Spleen (tissue), 13 donors: ENCODE results near the gene QPRT. TPM values are rescaled to one million over a fixed set of nuclear protein-coding genes. Genes with fewer than 3 reads are reported as not detected.
"Not testable (repeated sequence)": the region's sequence is repeated elsewhere in the genome, so short reads cannot be mapped to it uniquely, and the experiment has no call there.

Experiments used
- DNase-seq: peaks from one replicate; pipeline ENCODE4 v3.0.0-alpha.2; 2020
- H3K27ac ChIP-seq, 8 donors: fragments of 200-600 bp; sonication (generic) in 7 of 8; 1 replicate in 4 of 8; 2 replicates in 4 of 8; pipeline versions ENCODE4 v1.5.0 to v1.8.0; 2016 to 2021; ENCODE audit warnings: inconsistent platforms in 4 of 8, mild to moderate bottlenecking in 4 of 8, moderate library complexity in 1 of 8
- H3K27me3 ChIP-seq, 7 donors: fragments of 200-600 bp; sonication (generic) in 6 of 7; replicated peaks in 1 of 7; 1 replicate in 4 of 7; 2 replicates in 3 of 7; pipeline versions ENCODE4 v1.5.0 to v1.8.0; 2016 to 2021; ENCODE audit warnings: inconsistent platforms in 3 of 7, mild to moderate bottlenecking in 1 of 7
- H3K36me3 ChIP-seq, 6 donors: fragments of 200-600 bp; sonication (generic) in 5 of 6; 1 replicate in 4 of 6; 2 replicates in 2 of 6; pipeline versions ENCODE4 v1.5.0 to v1.8.0; 2016 to 2021; ENCODE audit warnings: inconsistent platforms in 2 of 6
- H3K4me1 ChIP-seq, 6 donors: fragments of 200-600 bp; sonication (generic) in 5 of 6; 1 replicate in 3 of 6; 2 replicates in 3 of 6; pipeline versions ENCODE4 v1.5.0 to v1.8.0; 2016 to 2021; ENCODE audit warnings: inconsistent platforms in 3 of 6
- H3K4me3 ChIP-seq, 8 donors: fragments of 200-600 bp; sonication (generic) in 7 of 8; 1 replicate in 4 of 8; 2 replicates in 4 of 8; pipeline versions ENCODE4 v1.5.0 to v1.8.0; 2016 to 2021; ENCODE audit warnings: inconsistent platforms in 4 of 8, mild to moderate bottlenecking in 4 of 8, moderate library complexity in 2 of 8
- H3K9me3 ChIP-seq, 8 donors: fragments of 200-600 bp; sonication (generic) in 7 of 8; 1 replicate in 4 of 8; 2 replicates in 4 of 8; pipeline versions ENCODE4 v1.5.0 to v1.8.0; 2016 to 2021; ENCODE audit warnings: inconsistent platforms in 4 of 8
- CTCF ChIP-seq, 11 experiments: fragments of 200-600 bp in 7 of 11; fragments of 450-650 bp in 4 of 11; sonication (generic) in 4 of 11; IDR thresholded peaks in 8 of 11; conservative IDR thresholded peaks in 3 of 11; 1 replicate in 7 of 11; 2 replicates in 4 of 11; pipeline versions ENCODE4 v1.4.0 to v1.8.0; 2016 to 2021; ENCODE audit warnings: antibody characterized with exemption in 11 of 11, inconsistent platforms in 4 of 11, mild to moderate bottlenecking in 1 of 11
- POLR2A ChIP-seq, 3 donors: fragments of 450-650 bp; IDR thresholded peaks; one replicate each; pipeline ENCODE4 v1.5.1; 2017; ENCODE audit warnings: antibody characterized with exemption in 3 of 3, mild to moderate bottlenecking in 1 of 3
- POLR2AphosphoS5 ChIP-seq, 3 donors: sonication (generic); formaldehyde crosslinking; IDR thresholded peaks; one replicate each; pipeline ENCODE4 v1.5.1; 2017; ENCODE audit warnings: antibody characterized with exemption in 3 of 3
- WGBS, 5 donors: extraction: QIAGEN DNeasy Blood & Tissue Kit in 3 of 5; methylation state at CpG; one replicate each; pipeline versions ENCODE4 v1.1.5 to v1.1.7; 2013 to 2018; 5-methylcytosine and 5-hydroxymethylcytosine counted together
- intact Hi-C: fragments of 100-400 bp; cut with DNase I; formaldehyde crosslinking; loops from one replicate; pipeline ENCODE4 v1.15.0; 2023; ENCODE audit warnings: low total_unique reads
- long read RNA-seq, 2 donors: transcript quantifications; one replicate each; lab custom pipeline, GENCODE V29; 2026
- polyA plus RNA-seq, 3 donors: library from polyadenylated mRNA; stranded (reverse); fragments of 200-250 nt; gene quantifications; one replicate each; pipeline ENCODE4 v1.2.1, GENCODE V29; 2013
- total RNA-seq, 7 donors: library from RNA; depleted of rRNA in 3 of 7; stranded (reverse); fragments of >200 nt in 3 of 7; fragmentation: NEBNext Ultra II Directional in 4 of 7; extraction: Animal tissue kit (Norgen Biotek cat#: 25700) in 4 of 7; gene quantifications; one replicate each; pipeline versions ENCODE4 v1.1.0 to v1.2.1, GENCODE V29; 2016 to 2021
- donor health status: healthy with polysubstance abuse.
- donor health status: DM: no; HTN: no; CAD: no; lungs with moderate emphysema.
- donor health status: DM: no; HTN: no; CAD: no.
- donor health status: Bipolar disorder and iron deficiency.
- donor health status: healthy.
- donor health status: DM: no; HTN: no; CAD: no.
- donor health status: DM: yes; HTN: yes; CAD: no.

Gene QPRT
- total RNA-seq, result 10 to 100 TPM in 6 of 7 donors, 1 to 10 TPM in 1; 8.8 to 37.2 (median 21.7) TPM
- 1 to 10 TPM; 3.3 to 8.0 (median 7.5) TPM for polyA plus RNA-seq
- long read RNA-seq, donor 1, transcript QPRT-204 (1 exons, 2,199 nt), result minor isoform, 21 of 51 reads
- long read RNA-seq, donor 1, transcript QPRT-202 (4 exons, 2,343 nt), result major isoform, 23 of 51 reads
- long read RNA-seq, donor 1, partial matches to known transcripts, result 7 of 51 reads
- long read RNA-seq, donor 1, other reads (novel, unspliced or antisense), result 0 of 51 reads
- long read RNA-seq, donor 2, transcript QPRT-204 (1 exons, 2,199 nt), result minor isoform, 11 of 39 reads
- long read RNA-seq, donor 2, transcript QPRT-202 (4 exons, 2,343 nt), result major isoform, 18 of 39 reads
- long read RNA-seq, donor 2, partial matches to known transcripts, result 7 of 39 reads
- long read RNA-seq, donor 2, other reads (novel, unspliced or antisense), result 0 of 39 reads

DNA sequence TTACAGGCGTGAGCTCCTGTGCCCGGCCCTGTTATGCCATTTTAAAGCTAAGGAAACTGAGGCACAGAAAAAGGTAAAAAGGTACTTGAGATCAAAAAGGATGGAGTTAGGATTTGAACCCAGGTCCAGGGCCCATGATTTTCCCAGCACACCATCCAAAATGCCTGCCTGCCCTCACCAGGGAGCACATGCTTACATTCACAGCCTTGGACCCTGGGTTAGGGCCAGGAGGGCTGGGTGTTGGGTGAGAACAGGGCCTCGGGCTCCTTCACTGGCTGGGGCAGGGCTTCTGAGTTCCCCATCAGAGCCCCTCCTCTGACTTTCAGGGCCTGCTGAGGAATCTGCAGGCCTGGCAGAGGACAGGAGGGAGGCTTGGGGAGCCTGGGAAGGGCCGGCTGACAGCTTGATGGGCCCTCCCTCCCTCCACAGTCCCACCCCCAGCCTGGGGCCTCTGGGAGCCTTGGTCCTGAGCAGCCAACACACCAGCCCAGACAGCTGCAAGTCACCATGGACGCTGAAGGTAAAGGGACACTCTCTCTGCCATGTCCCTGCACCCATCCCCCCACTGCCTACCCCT is at the start of gene QPRT:
Gene QPRT, plus strand, starts transcription at position 490 of the 577 bp plus-strand sequence. Its CDS starts 18 bp downstream, at position 508.
- H3K27me3 ChIP-seq, result no peaks in the 10 kb centered on the region
- H3K27ac ChIP-seq, result peak within 1 kb of the TSS in 5 of 8 donors; percentile 33 to 67 (median 62)
- intact Hi-C loops, result no loop called here
- peak within 1 kb of the TSS in 5 of 8 donors; percentile 11 to 64 (median 19) for H3K4me3 ChIP-seq
- TF ChIP-seq POLR2AphosphoS5 (IDR thresholded peaks at IDR 0.05) (peak in 1 of 3 donors; percentile 33), CTCF (IDR thresholded peaks at IDR 0.05 in 8 of 11, conservative IDR thresholded peaks at IDR 0.05 in 3 of 11) (no peak), POLR2A (IDR thresholded peaks at IDR 0.05) (no peak)
- H3K9me3 ChIP-seq, result no peaks in the 10 kb centered on the region
- WGBS, 5 donors, result 45 to 52% (median 49%) methylated on average over 5 of the region's 5 CpGs
- no peaks in the 10 kb centered on the region for H3K36me3 ChIP-seq
- peaks cover 2 to 67% (median 28%) of the 10 kb centered on the region in 6 donors for H3K4me1 ChIP-seq
- no peak for DNase-seq

DNA sequence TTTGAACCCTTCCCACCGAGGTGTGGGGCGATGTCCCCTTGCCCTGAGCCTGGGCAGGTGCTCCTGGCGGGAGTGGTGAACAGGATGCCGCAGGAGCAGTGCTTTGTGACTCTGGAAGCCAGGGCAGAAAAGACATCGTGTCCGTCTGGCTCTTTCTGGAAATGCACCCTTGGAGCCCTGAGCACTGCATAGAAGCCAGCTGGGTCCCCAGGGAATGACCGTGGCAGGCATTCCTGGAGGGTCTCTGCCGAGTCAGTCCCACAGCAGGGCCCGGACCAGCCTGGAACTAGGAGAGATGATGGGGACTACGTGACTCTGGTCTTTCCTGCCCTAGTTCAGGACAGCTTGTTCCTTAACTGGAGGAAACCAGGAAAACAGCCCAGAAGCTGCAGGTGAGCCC is 49.7 kb upstream of the QPRT start:
- WGBS, 5 donors, result 85 to 89% (median 87%) methylated on average over 3 to 10 of the region's 10 CpGs
- H3K36me3 ChIP-seq, intact Hi-C loops, H3K27ac ChIP-seq, H3K4me3 ChIP-seq, H3K27me3 ChIP-seq, DNase-seq, H3K9me3 ChIP-seq: not testable (repeated sequence)
- peaks cover 0 to 18% (median 10%) of the 10 kb centered on the region in 6 donors for H3K4me1 ChIP-seq

GRCh38 chr16:29631658-29632057 is 47.3 kb upstream of the QPRT start:
- intact Hi-C loops, DNase-seq, H3K36me3 ChIP-seq, H3K27ac ChIP-seq, H3K27me3 ChIP-seq, H3K4me3 ChIP-seq, H3K9me3 ChIP-seq: not testable (repeated sequence)
- peaks cover 0 to 12% (median 10%) of the 10 kb centered on the region in 6 donors for H3K4me1 ChIP-seq
- WGBS, 5 donors, result 72 to 82% (median 77%) methylated on average over 16 to 20 of the region's 20 CpGs

DNA sequence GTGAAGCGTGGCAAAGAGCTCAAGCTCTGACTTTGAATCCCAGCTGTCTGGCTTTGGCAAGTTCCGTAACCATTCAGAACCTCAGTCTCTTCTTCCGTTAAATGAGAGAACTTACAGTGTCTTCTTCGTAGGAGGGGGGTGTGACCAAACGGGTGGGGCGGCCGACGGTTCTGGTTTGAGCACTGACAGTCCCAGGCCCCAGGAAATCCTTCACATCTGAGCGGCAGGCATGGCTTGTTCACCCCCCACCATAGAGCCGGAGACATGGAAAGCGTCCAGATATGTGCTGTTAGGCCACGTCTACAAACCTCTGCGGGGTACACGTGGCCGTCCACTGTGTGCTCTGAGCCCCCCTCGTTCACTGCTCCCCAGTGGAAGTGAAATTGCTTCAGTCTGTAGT is 43.1 kb upstream of the QPRT start:
- DNase-seq, H3K27me3 ChIP-seq, H3K9me3 ChIP-seq, H3K4me1 ChIP-seq, H3K4me3 ChIP-seq, H3K27ac ChIP-seq, intact Hi-C loops, H3K36me3 ChIP-seq: not testable (repeated sequence)
- 74 to 84% (median 82%) methylated on average over 10 to 15 of the region's 16 CpGs for WGBS, 5 donors

DNA sequence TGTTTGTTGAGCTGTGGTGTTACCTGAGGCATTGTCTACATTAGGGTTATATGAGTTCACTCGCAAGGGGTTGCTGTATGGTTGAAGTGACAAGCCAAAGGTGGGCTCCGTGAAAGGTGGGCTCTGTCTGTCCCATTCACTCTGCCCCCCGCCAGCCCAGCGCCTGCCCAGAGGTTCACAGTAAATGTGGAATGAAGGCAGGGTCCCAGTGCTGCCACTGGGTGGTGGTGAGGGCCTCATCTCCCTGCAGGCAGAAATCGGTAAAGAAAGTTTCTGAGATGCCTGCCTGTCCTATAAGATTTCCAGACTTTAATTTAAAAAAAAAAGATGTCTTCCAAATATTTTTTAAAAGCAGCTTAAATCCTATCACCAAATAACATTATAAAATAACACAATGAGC is 42.6 kb upstream of the QPRT start:
- H3K4me1 ChIP-seq, result peaks cover 0 to 13% (median 3%) of the 10 kb centered on the region in 6 donors
- H3K9me3 ChIP-seq, H3K4me3 ChIP-seq, DNase-seq, H3K36me3 ChIP-seq, H3K27me3 ChIP-seq, intact Hi-C loops, H3K27ac ChIP-seq: not testable (repeated sequence)
- 10 to 30% (median 17%) methylated on average over 1 of the region's 5 CpGs for WGBS, 5 donors

DNA sequence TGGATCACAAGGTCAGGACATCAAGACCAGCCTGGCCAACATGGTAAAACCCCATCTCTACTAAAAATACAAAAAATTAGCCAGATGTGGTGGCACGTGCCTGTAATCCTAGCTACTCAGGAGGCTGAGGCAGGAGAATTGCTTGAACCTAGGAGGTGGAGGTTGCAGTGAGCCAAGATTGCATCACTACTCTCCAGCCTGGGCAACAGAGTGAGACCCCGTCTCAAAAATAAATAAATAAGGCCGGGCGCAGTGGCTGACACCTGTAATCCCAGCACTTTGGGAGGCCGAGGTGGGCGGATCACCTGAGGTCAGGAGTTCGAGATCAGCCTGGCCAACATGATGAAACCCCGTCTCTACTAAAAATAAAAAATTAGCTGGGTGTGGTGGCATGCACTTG is 40.2 kb upstream of the QPRT start:
- H3K4me1 ChIP-seq, result peaks cover 0 to 28% (median 9%) of the 10 kb centered on the region in 6 donors
- H3K27me3 ChIP-seq, H3K9me3 ChIP-seq, DNase-seq, H3K36me3 ChIP-seq, H3K4me3 ChIP-seq, intact Hi-C loops, H3K27ac ChIP-seq: not testable (repeated sequence)
- 92 to 96% (median 94%) methylated on average over 8 of the region's 8 CpGs for WGBS, 5 donors
